IMR-90 (cell line): ENCODE results near the gene POLR1A. TPM values are rescaled to one million over a fixed set of nuclear protein-coding genes. Genes with fewer than 3 reads are reported as not detected.

ENCODE experiments used
- ATAC-seq: fragments of 200-7000 bp; cut with Tn5 transposase; 2 replicates; pipeline ENCODE4 v1.9.1; 2020; ENCODE audit warnings: low read depth, mild to moderate bottlenecking, moderate library complexity
- BruUV-seq: library from RNA; stranded (reverse); fragments of 400-500 nt; replicated peaks from 2 replicates; lab custom pipeline; 2021; lab: Mats Ljungman, UMichigan
- CTCF ChIA-PET: fragments of 300-600 bp; formaldehyde crosslinking; extraction: SDS; loops from one replicate; lab custom pipeline; 2021; ENCODE audit warnings: antibody characterized with exemption; lab: Yijun Ruan, JAX
- POLR2A ChIA-PET: fragments of 300-600 bp; sonication (Branson Sonifier 250); formaldehyde crosslinking; loops from one replicate; lab custom pipeline; 2022; ENCODE audit warnings: antibody characterized with exemption; ENCODE audit not compliant: unreplicated experiment; lab: Charles Lee
- DNase-seq: peaks from one replicate; pipeline ENCODE4 v3.0.0; 2013
- H2AFZ ChIP-seq: replicated peaks from 2 replicates; pipeline ENCODE3; 2013; ENCODE audit warnings: low read length, mild to moderate bottlenecking; ENCODE audit not compliant: poor library complexity
- H2AK5ac ChIP-seq: 2 replicates; pipeline ENCODE4 v1.6.1; 2013; ENCODE audit warnings: low read depth, low read length, inconsistent platforms
- H2AK9ac ChIP-seq: replicated peaks from 2 replicates; pipeline ENCODE3; 2013; ENCODE audit warnings: mild to moderate bottlenecking, low read depth, low read length, moderate library complexity; ENCODE audit not compliant: poor library complexity
- H2BK120ac ChIP-seq: 2 replicates; pipeline ENCODE4 v1.6.1; 2013; ENCODE audit warnings: low read depth, low read length, inconsistent platforms
- H2BK15ac ChIP-seq: 3 replicates; pipeline ENCODE4 v1.6.1; 2013; ENCODE audit warnings: low read depth, low read length, inconsistent platforms
- H2BK20ac ChIP-seq: 2 replicates; pipeline ENCODE4 v1.6.1; 2013; ENCODE audit warnings: low read depth, mild to moderate bottlenecking, inconsistent platforms, low read length, moderate library complexity
- H2BK5ac ChIP-seq: 2 replicates; pipeline ENCODE4 v1.6.1; 2013; ENCODE audit warnings: mild to moderate bottlenecking, low read depth, low read length, inconsistent platforms; ENCODE audit not compliant: poor library complexity, severe bottlenecking
- H3K14ac ChIP-seq: replicated peaks from 2 replicates; pipeline ENCODE4 v1.6.1; 2013; ENCODE audit warnings: low read depth, low read length, inconsistent platforms
- H3K18ac ChIP-seq: 2 replicates; pipeline ENCODE4 v1.6.1; 2013; ENCODE audit warnings: low read depth, low read length, control low read depth
- H3K23ac ChIP-seq: 2 replicates; pipeline ENCODE4 v1.6.1; 2013; ENCODE audit warnings: low read depth, low read length, inconsistent platforms
- H3K27ac ChIP-seq: 2 replicates; pipeline ENCODE4 v1.5.1; 2013; ENCODE audit warnings: mild to moderate bottlenecking, control low read depth, low read length; ENCODE audit not compliant: insufficient read depth
- H3K27me3 ChIP-seq: 2 replicates; pipeline ENCODE4 v1.6.1; 2013; ENCODE audit warnings: low read length; ENCODE audit not compliant: control insufficient read depth, insufficient read depth
- H3K36me3 ChIP-seq: 2 replicates; pipeline ENCODE4 v1.6.1; 2013; ENCODE audit warnings: low read length, mixed read lengths; ENCODE audit not compliant: control insufficient read depth, insufficient read depth
- H3K4ac ChIP-seq: 2 replicates; pipeline ENCODE4 v1.6.1; 2013; ENCODE audit warnings: low read depth, low read length, inconsistent platforms
- H3K4me1 ChIP-seq: 2 replicates; pipeline ENCODE4 v1.6.1; 2013; ENCODE audit warnings: low read length, mixed read lengths; ENCODE audit not compliant: control insufficient read depth, insufficient read depth
- H3K4me2 ChIP-seq: 2 replicates; pipeline ENCODE4 v1.6.1; 2013; ENCODE audit warnings: low read depth, mild to moderate bottlenecking, control low read depth, low read length, moderate library complexity
- H3K4me3 ChIP-seq: 2 replicates; pipeline ENCODE4 v1.5.1; 2013; ENCODE audit warnings: low read depth, mild to moderate bottlenecking, control low read depth, low read length, moderate library complexity; ENCODE audit not compliant: insufficient read depth
- H3K56ac ChIP-seq: 2 replicates; pipeline ENCODE4 v1.6.1; 2013; ENCODE audit warnings: low read length, inconsistent platforms; ENCODE audit not compliant: insufficient read depth; ENCODE audit errors: extremely low read depth
- H3K79me1 ChIP-seq, 2 experiments: 2 replicates each; pipeline ENCODE4 v1.6.1; 2013; ENCODE audit warnings: low read length in 2 of 2, inconsistent platforms in 1 of 2, low read depth in 1 of 2
- H3K9ac ChIP-seq: 2 replicates; pipeline ENCODE4 v1.6.1; 2013; ENCODE audit warnings: low read depth, low read length, control low read depth
- H3K9me1 ChIP-seq: 2 replicates; pipeline ENCODE4 v1.6.1; 2013; ENCODE audit warnings: low read length, inconsistent platforms; ENCODE audit not compliant: insufficient read depth
- H3K9me3 ChIP-seq: 2 replicates; pipeline ENCODE4 v1.6.1; 2013; ENCODE audit warnings: low read length; ENCODE audit not compliant: control insufficient read depth, insufficient read depth
- H4K20me1 ChIP-seq: 2 replicates; pipeline ENCODE4 v1.6.1; 2013; ENCODE audit warnings: low read length, inconsistent platforms; ENCODE audit not compliant: insufficient read depth
- H4K5ac ChIP-seq: 2 replicates; pipeline ENCODE4 v1.6.1; 2013; ENCODE audit warnings: mild to moderate bottlenecking, low read depth, low read length, control low read depth
- H4K8ac ChIP-seq, 2 experiments: 2 replicates each; pipeline ENCODE4 v1.6.1; 2013; ENCODE audit warnings: low read depth in 2 of 2, low read length in 2 of 2, control low read depth in 1 of 2, inconsistent platforms in 1 of 2
- H4K91ac ChIP-seq: 2 replicates; pipeline ENCODE4 v1.6.1; 2013; ENCODE audit warnings: low read depth, low read length, inconsistent platforms; ENCODE audit not compliant: insufficient read depth
- BHLHE40 ChIP-seq: fragments of 150-350 bp; IDR thresholded peaks from 2 replicates; pipeline ENCODE4 v1.6.1; 2016; ENCODE audit warnings: mild to moderate bottlenecking, low read depth, low read length
- CEBPB ChIP-seq: IDR thresholded peaks from 2 replicates; pipeline ENCODE4 v1.6.1; 2012; ENCODE audit warnings: low read depth, low read length, improper control_type of control experiment
- CHD1 ChIP-seq: IDR thresholded peaks from 2 replicates; pipeline ENCODE4 v1.6.1; 2012; ENCODE audit warnings: low read depth, low read length, improper control_type of control experiment
- FOS ChIP-seq: fragments of 150-350 bp; IDR thresholded peaks from 2 replicates; pipeline ENCODE4 v1.6.1; 2016; ENCODE audit warnings: low read depth, low read length
- MAFK ChIP-seq: IDR thresholded peaks from 2 replicates; pipeline ENCODE4 v1.6.1; 2012; ENCODE audit warnings: low read depth, low read length, improper control_type of control experiment
- MAZ ChIP-seq: IDR thresholded peaks from 2 replicates; pipeline ENCODE4 v1.6.1; 2012; ENCODE audit warnings: low read depth, mild to moderate bottlenecking, low read length, improper control_type of control experiment, moderate library complexity, borderline replicate concordance
- MXI1 ChIP-seq: IDR thresholded peaks from 2 replicates; pipeline ENCODE4 v1.6.1; 2012; ENCODE audit warnings: low read depth, mild to moderate bottlenecking, low read length, moderate library complexity, borderline replicate concordance
- NFE2L2 ChIP-seq: fragments of 150-350 bp; IDR thresholded peaks from 2 replicates; pipeline ENCODE4 v1.6.1; 2016; ENCODE audit warnings: low read depth, mild to moderate bottlenecking, low read length
- POLR2A ChIP-seq: IDR thresholded peaks from 2 replicates; pipeline ENCODE4 v1.6.1; 2012; ENCODE audit warnings: mild to moderate bottlenecking, low read depth, low read length
- RAD21 ChIP-seq: IDR thresholded peaks from 2 replicates; pipeline ENCODE4 v1.6.1; 2012; ENCODE audit warnings: low read length, improper control_type of control experiment
- RCOR1 ChIP-seq: IDR thresholded peaks from 2 replicates; pipeline ENCODE4 v1.6.1; 2012; ENCODE audit warnings: mild to moderate bottlenecking, low read length, improper control_type of control experiment; ENCODE audit not compliant: insufficient replicate concordance
- RFX5 ChIP-seq: IDR thresholded peaks from 2 replicates; pipeline ENCODE4 v1.8.0; 2012; ENCODE audit warnings: low read depth, mild to moderate bottlenecking, low read length, moderate library complexity
- SMC3 ChIP-seq: fragments of 150-350 bp; IDR thresholded peaks from 2 replicates; pipeline ENCODE4 v1.6.1; 2016; ENCODE audit warnings: low read depth, mild to moderate bottlenecking, antibody characterized with exemption, low read length, moderate library complexity
- WGBS, 2 experiments: methylation state at CpG; one replicate each; pipeline versions ENCODE4 v1.1.5 to v1.1.7; 2013; ENCODE audit warnings: missing lambda C conversion rate in 2 of 2; ENCODE audit not compliant: insufficient read length in 1 of 2; ENCODE audit errors: extremely low coverage in 2 of 2; 5-methylcytosine and 5-hydroxymethylcytosine counted together
- dilution Hi-C: fragments of 300-500 bp; cut with HindIII; formaldehyde crosslinking; loops from one replicate; pipeline ENCODE4 v1.14.3; 2018; ENCODE audit warnings: low sequenced_read_pairs; ENCODE audit not compliant: unreplicated experiment
- in situ Hi-C: fragments of 300-500 bp; cut with MboI; formaldehyde crosslinking; loops from 3 replicates; pipeline ENCODE4 v1.14.3; 2019; ENCODE audit warnings: low sequenced_read_pairs, inconsistent platforms, mixed read lengths
- intact Hi-C: fragments of 100-400 bp; cut with micrococcal nuclease; formaldehyde crosslinking; loops from 2 replicates; pipeline ENCODE4 v1.10.0; 2022
- polyA plus RNA-seq, 3 experiments: library from polyadenylated mRNA; depleted of rRNA; stranded (reverse); fragments of >200 nt; gene quantifications; 2 replicates each; pipeline ENCODE4 v1.2.3, GENCODE V29; 2012; ENCODE audit warnings: low replicate concordance in 1 of 3
- total RNA-seq: library from RNA; depleted of rRNA; stranded (reverse); fragments of >200 nt; gene quantifications from 2 replicates; pipeline ENCODE4 v1.2.3, GENCODE V29; 2012
- TF ChIP-seq, protein P1 (sequence below): fragments of 150-350 bp; IDR thresholded peaks from 2 replicates; pipeline ENCODE4 v1.6.1; 2017; ENCODE audit warnings: mild to moderate bottlenecking, antibody characterized with exemption, low read length, low read depth
- TF ChIP-seq, protein P2 (sequence below): conservative IDR thresholded peaks from 2 replicates; pipeline ENCODE4 v1.5.1; 2012; ENCODE audit warnings: mild to moderate bottlenecking, low read depth, low read length, improper control_type of control experiment

Gene POLR1A
- total and polyA plus RNA-seq, 2 of the 4 experiments (the other 2 are of a cell fraction) = 7.6 to 27.4 TPM

DNA sequence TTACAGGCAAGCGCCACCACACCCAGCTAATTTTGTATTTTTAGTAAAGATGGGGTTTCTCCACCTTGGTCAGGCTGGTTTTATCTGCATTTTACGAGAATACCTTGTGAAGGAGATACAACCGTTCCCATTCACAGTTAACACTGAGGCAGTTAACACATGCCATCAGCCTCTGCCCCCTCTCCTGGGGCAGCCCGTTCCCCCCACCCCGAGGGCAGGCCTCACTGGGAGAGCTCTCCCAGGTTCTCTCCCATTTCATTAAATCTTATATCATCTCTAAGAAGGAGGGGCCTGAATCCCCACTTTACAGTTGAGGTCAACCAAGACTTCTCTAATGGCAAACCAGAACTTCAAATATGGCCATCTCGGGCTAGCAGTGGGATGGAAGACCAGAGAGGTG, 121.9 kb downstream of the POLR1A start:
- Histone ChIP-seq H2BK15ac (no peak overlapping the region), H3K18ac (no peak overlapping the region), H3K4ac (no peak overlapping the region), H2BK5ac (no peak overlapping the region), H4K20me1 (no peaks in the 10 kb centered on the region), H4K5ac (no peak overlapping the region), H3K23ac (no peak overlapping the region), H3K56ac (no peak overlapping the region), H2BK20ac (no peak overlapping the region), H4K91ac (no peak overlapping the region), H3K9me1 (no peaks in the 10 kb centered on the region; the same call in 1 of the 2 replicates), H3K14ac (no peak overlapping the region), H3K27ac (no peak overlapping the region), H3K9me3 (no peaks in the 10 kb centered on the region), H2AFZ (no peak overlapping the region), H3K4me3 (no peak overlapping the region), H3K4me2 (no peak overlapping the region), H3K27me3 (peaks cover 14% of the 10 kb centered on the region), H3K4me1 (peaks cover 2% of the 10 kb centered on the region; the same call in 1 of the 2 replicates), H3K36me3 (no peaks in the 10 kb centered on the region), H3K79me1 (no peaks in the 10 kb centered on the region), H3K9ac (no peak overlapping the region), H2AK5ac (no peak overlapping the region), H2BK120ac (no peak overlapping the region), H4K8ac (no peak overlapping the region), H2AK9ac (no peak overlapping the region)
- no TSS peak for BruUV-seq
- in situ Hi-C loops = no loop called here
- DNase-seq (no peak), ATAC-seq (no peak)
- intact Hi-C loops = no loop called here
- TF ChIP-seq POLR2A (no peak), CEBPB (no peak), MAZ (no peak), RAD21 (no peak), FOS (no peak), MAFK (no peak), MXI1 (no peak), BHLHE40 (no peak), SMC3 (no peak), RCOR1 (no peak), CHD1 (no peak), NFE2L2 (no peak), RFX5 (no peak)
- TF ChIP-seq, protein P1, sequence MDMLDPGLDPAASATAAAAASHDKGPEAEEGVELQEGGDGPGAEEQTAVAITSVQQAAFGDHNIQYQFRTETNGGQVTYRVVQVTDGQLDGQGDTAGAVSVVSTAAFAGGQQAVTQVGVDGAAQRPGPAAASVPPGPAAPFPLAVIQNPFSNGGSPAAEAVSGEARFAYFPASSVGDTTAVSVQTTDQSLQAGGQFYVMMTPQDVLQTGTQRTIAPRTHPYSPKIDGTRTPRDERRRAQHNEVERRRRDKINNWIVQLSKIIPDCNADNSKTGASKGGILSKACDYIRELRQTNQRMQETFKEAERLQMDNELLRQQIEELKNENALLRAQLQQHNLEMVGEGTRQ = no peak
- TF ChIP-seq, protein P2, sequence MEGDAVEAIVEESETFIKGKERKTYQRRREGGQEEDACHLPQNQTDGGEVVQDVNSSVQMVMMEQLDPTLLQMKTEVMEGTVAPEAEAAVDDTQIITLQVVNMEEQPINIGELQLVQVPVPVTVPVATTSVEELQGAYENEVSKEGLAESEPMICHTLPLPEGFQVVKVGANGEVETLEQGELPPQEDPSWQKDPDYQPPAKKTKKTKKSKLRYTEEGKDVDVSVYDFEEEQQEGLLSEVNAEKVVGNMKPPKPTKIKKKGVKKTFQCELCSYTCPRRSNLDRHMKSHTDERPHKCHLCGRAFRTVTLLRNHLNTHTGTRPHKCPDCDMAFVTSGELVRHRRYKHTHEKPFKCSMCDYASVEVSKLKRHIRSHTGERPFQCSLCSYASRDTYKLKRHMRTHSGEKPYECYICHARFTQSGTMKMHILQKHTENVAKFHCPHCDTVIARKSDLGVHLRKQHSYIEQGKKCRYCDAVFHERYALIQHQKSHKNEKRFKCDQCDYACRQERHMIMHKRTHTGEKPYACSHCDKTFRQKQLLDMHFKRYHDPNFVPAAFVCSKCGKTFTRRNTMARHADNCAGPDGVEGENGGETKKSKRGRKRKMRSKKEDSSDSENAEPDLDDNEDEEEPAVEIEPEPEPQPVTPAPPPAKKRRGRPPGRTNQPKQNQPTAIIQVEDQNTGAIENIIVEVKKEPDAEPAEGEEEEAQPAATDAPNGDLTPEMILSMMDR = no peak
- 83% methylated on average over 1 of the region's 6 CpGs; no CpG with 5 or more reads in 1 of the 2 experiments for WGBS, 2 experiments
- ChIA-PET CTCF (no interaction called here), POLR2A (no interaction called here)
- dilution Hi-C loops = no loop called here
